NB4 (cell line): Measurements from ENCODE around the gene CREB5.

ENCODE experiments used
- DNase-seq: peaks from one replicate; pipeline ENCODE4 v3.0.0; 2010; ENCODE audit warnings: low read depth
- H3K4me3 ChIP-seq: one replicate; pipeline ENCODE4 v1.5.1; 2011; ENCODE audit warnings: mild to moderate bottlenecking, low read depth, low read length, moderate library complexity
- MAX ChIP-seq: IDR thresholded peaks from 2 replicates; pipeline ENCODE4 v1.6.1; 2011; ENCODE audit warnings: low read depth, low read length
- MYC ChIP-seq: IDR thresholded peaks from 2 replicates; pipeline ENCODE4 v1.6.1; 2011; ENCODE audit warnings: low read depth, low read length
- POLR2A ChIP-seq: IDR thresholded peaks from 2 replicates; pipeline ENCODE4 v1.6.1; 2011; ENCODE audit warnings: mild to moderate bottlenecking; ENCODE audit not compliant: insufficient read length; ENCODE audit errors: extremely low read depth
- TF ChIP-seq, protein P1 (sequence below): IDR thresholded peaks from one replicate; pipeline ENCODE4 v1.5.1; 2012; ENCODE audit warnings: low read depth, low read length

The CREB5 gene

GRCh38 chr7:28807396-28807994 lies 395.2 kb downstream of the CREB5 start:
- no peak overlapping the region for H3K4me3 ChIP-seq
- DNase-seq = no peak
- TF ChIP-seq MYC = no peak
- TF ChIP-seq, protein P1, sequence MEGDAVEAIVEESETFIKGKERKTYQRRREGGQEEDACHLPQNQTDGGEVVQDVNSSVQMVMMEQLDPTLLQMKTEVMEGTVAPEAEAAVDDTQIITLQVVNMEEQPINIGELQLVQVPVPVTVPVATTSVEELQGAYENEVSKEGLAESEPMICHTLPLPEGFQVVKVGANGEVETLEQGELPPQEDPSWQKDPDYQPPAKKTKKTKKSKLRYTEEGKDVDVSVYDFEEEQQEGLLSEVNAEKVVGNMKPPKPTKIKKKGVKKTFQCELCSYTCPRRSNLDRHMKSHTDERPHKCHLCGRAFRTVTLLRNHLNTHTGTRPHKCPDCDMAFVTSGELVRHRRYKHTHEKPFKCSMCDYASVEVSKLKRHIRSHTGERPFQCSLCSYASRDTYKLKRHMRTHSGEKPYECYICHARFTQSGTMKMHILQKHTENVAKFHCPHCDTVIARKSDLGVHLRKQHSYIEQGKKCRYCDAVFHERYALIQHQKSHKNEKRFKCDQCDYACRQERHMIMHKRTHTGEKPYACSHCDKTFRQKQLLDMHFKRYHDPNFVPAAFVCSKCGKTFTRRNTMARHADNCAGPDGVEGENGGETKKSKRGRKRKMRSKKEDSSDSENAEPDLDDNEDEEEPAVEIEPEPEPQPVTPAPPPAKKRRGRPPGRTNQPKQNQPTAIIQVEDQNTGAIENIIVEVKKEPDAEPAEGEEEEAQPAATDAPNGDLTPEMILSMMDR = no peak
- TF ChIP-seq POLR2A = no peak
- no peak for TF ChIP-seq MAX

GRCh38 chr7:28808796-28809533 lies 396.6 kb downstream of the CREB5 start:
- DNase-seq = no peak
- no peak overlapping the region for H3K4me3 ChIP-seq
- TF ChIP-seq POLR2A (no peak), MYC (no peak), MAX (no peak)
- TF ChIP-seq, protein P1 = no peak

- TF ChIP-seq, protein P1 = no peak
- TF ChIP-seq MYC (no peak), POLR2A (no peak), MAX (no peak)
- H3K4me3 ChIP-seq = no peak overlapping the region
- no peak for DNase-seq
These were observed 398.7 kb downstream of the CREB5 start for GRCh38 chr7:28811008-28811407.

GRCh38 chr7:28811701-28812430 lies 399.5 kb downstream of the CREB5 start:
- TF ChIP-seq MYC (no peak), POLR2A (no peak), MAX (no peak)
- TF ChIP-seq, protein P1 = no peak
- no peak for DNase-seq
- H3K4me3 ChIP-seq = no peak overlapping the region

DNA sequence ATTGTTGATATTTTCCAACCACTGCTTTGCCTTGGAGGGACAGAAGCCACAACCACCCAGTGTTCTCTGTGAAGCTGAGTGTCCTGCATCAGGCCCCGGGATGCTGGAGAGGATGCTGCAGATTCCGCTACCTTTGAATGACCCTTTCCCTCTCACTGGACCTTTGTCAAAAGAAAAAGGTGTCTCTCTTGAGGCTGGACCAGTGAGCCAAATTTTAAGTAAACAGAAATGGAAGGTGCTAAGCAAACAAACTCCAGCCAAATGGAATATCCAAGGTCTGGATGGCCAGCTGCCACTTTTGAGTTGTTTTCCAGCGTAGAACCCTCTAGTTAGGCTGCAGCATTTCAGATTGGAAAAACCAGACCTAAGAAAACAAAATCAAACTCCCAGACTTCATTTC lies 400.3 kb downstream of the CREB5 start:
- H3K4me3 ChIP-seq = no peak overlapping the region
- no peak for DNase-seq
- TF ChIP-seq POLR2A (no peak), MAX (no peak), MYC (no peak)
- TF ChIP-seq, protein P1 = no peak
